GM12892 (cell line): ENCODE data around the gene YEATS4. TPM values are rescaled to one million over a fixed set of nuclear protein-coding genes. Genes with fewer than 3 reads are reported as not detected.
"Not testable (repeated sequence)": the region's sequence is repeated elsewhere in the genome, so short reads cannot be mapped to it uniquely, and the experiment has no call there.

ENCODE experiments used
- DNase-seq: peaks from one replicate; pipeline ENCODE4 v3.0.0; 2011; ENCODE audit not compliant: insufficient read length
- FAIRE-seq: peaks from 2 replicates; lab custom pipeline; 2011; peaks lifted over from hg19 to GRCh38; lab: Jason Lieb, UNC
- POLR2A ChIP-seq: IDR thresholded peaks from 2 replicates; pipeline ENCODE4 v1.6.1; 2011; ENCODE audit warnings: low read depth, low read length, control low read depth
- POLR2AphosphoS5 ChIP-seq: IDR thresholded peaks from 2 replicates; pipeline ENCODE4 v1.6.1; 2011; ENCODE audit warnings: low read depth, low read length, control low read depth
- TAF1 ChIP-seq: IDR thresholded peaks from 2 replicates; pipeline ENCODE4 v1.6.1; 2011; ENCODE audit warnings: low read depth, mild to moderate bottlenecking, control low read depth, low read length, borderline replicate concordance
- polyA plus RNA-seq: library from polyadenylated mRNA; unstranded; fragments of >200 nt; gene quantifications from one replicate; pipeline ENCODE4 v1.2.1, GENCODE V29; 2012; ENCODE audit warnings: missing spikeins, inconsistent platforms; ENCODE audit not compliant: missing spikeins

The YEATS4 gene
- 35.0 TPM for polyA plus RNA-seq

- FAIRE-seq, result peak; percentile 89
- DNase-seq, result peak; percentile 84
- peak; percentile 87 for TF ChIP-seq POLR2A
- peak; percentile 77 for TF ChIP-seq POLR2AphosphoS5
- 0 out of 2 replicates have a peak, but pooled peaks have one; percentile 61 for TF ChIP-seq TAF1
Observed at GRCh38 chr12:69359531-69360347, at the start of gene YEATS4. Gene YEATS4 (plus strand): TSS chr12:69359743. CDS start chr12:69359973, 230 bp downstream.

DNA sequence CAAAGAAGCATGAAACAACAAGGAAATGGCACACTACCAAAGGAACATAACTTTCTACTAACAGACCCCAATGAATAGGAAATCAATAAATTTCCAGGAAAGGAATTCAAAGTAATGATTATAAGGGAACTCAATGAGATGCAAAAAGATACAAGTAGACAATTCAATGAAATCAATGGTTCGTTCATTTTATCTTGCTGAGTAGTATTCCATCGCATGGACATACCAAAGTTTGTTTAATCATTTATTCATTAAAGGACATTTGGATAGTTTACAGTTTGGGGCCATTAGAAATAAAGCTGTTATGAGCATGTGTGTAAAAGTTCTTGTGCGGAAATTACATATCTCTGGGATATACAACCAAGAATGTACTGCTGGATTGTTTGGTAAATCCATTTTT lies 46.3 kb upstream of the YEATS4 start:
- DNase-seq, result no peak
- no peak for TF ChIP-seq TAF1
- no peak for TF ChIP-seq POLR2AphosphoS5
- FAIRE-seq, result no peak

GRCh38 chr12:69316784-69317183 lies 42.8 kb upstream of the YEATS4 start:
- FAIRE-seq, result not testable (repeated sequence)

GRCh38 chr12:69317233-69317632 lies 42.3 kb upstream of the YEATS4 start:
- not testable (repeated sequence) for DNase-seq, FAIRE-seq

More at GRCh38 chr12:69316784-69317183, 42.8 kb upstream of the YEATS4 start:
- not testable (repeated sequence) for DNase-seq

DNA sequence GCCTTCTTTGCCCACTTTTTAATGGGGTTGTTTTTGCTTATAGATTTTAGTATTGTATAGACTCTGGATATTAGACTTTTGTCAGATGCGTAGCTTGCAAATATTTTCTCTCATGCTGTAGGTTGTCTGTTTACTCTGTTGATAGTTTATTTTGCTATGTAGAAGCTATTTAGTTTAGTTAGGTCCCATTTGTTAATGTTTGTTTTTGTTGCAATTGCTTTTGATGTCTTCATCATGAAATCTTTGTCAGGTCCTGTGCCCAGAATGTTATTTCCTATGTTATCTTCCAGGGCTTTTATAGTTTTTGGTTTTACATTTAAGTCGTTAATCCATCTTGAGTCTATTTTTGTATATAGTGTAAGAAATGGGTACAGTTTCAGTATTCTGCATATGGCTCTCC lies 41.3 kb upstream of the YEATS4 start:
- DNase-seq (no peak), FAIRE-seq (no peak)
- TF ChIP-seq POLR2A (no peak), POLR2AphosphoS5 (no peak), TAF1 (no peak)

- FAIRE-seq, result no peak
Observed at GRCh38 chr12:69321351-69321750, 38.2 kb upstream of the YEATS4 start.

GRCh38 chr12:69324797-69325466 lies 34.6 kb upstream of the YEATS4 start:
- TF ChIP-seq POLR2AphosphoS5, result no peak
- TF ChIP-seq POLR2A, result no peak
- TF ChIP-seq TAF1, result no peak
- DNase-seq, result no peak
- no peak for FAIRE-seq

More at GRCh38 chr12:69321351-69321750, 38.2 kb upstream of the YEATS4 start:
- TF ChIP-seq TAF1 (no peak), POLR2AphosphoS5 (no peak), POLR2A (no peak)
- no peak for DNase-seq

GRCh38 chr12:69328426-69328825 lies 31.1 kb upstream of the YEATS4 start:
- FAIRE-seq, result no peak
- no peak for DNase-seq
- no peak for TF ChIP-seq TAF1
- TF ChIP-seq POLR2A, result no peak

GRCh38 chr12:69329669-69330428 lies 29.7 kb upstream of the YEATS4 start:
- DNase-seq (no peak), FAIRE-seq (no peak)
- TF ChIP-seq TAF1 (no peak), POLR2A (no peak), POLR2AphosphoS5 (no peak)

DNA sequence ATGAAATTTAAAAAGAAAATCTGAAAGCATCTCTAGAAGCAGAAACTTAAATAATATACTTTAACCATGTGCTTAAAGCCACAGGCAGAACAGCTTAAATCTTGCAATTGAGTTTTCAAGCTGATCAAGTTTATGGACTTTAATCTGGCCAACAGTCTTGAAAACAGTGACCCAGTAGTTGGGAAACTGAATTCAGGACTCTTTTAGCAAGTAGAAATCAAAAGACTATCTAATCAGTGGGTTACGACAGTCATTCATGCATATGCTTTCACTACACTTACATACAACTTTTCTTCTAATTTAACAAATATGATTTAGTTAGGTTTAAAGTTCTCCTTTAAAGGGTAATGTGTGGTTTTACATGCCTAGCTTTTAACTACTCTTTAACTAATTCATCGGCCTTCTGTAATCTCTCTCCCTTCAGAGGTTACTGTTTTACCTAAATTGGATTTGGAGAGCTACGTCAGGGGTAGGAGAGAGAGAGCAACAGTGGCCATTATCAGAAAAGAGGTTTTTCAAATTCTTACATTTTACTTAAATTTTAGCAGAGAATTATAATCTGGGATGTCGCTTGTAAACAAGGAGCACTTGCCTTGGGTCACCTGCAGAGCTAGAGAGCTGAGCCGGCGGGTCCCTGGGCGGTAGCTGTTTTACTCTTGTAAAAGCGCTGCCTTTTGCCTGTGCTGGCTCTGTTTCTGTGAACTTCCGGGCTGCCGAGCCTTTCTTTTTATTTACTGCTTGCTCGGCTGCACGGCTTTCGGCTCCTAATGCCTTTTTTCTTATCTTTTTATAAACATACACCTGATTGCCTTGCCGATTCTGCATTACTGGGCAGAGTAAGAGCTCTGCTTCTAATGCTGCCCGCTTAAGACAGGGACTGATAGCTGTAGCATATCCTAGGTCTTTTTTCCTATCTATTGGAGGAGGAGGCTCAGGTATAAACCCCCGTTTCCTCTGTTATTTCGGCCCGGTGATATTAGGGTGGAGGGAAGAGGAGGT lies 28.8 kb upstream of the YEATS4 start:
- peak; percentile 78 for FAIRE-seq
- peak; percentile 25 for DNase-seq
- TF ChIP-seq POLR2A (peak; percentile 54; the same call in 1 of the 2 replicates), POLR2AphosphoS5 (no peak)

- FAIRE-seq (no peak), DNase-seq (no peak)
- TF ChIP-seq TAF1 (no peak), POLR2AphosphoS5 (no peak), POLR2A (no peak)
Observed at GRCh38 chr12:69331519-69331908, 28.0 kb upstream of the YEATS4 start.
